Measurements from ENCODE around the gene PLCG1.

GRCh38 chr20:41178495-41178894, 41.2 kb downstream of the PLCG1 start:
- no peak for TF ChIP-seq CTCF (IDR thresholded peaks at IDR 0.05; ENCODE audit: poor library complexity, severe bottlenecking)
- no peak for TF ChIP-seq EZH2 (IDR thresholded peaks at IDR 0.05; ENCODE audit: borderline replicate concordance, insufficient read depth, low read length, poor library complexity, severe bottlenecking)
- TF ChIP-seq MXI1 (conservative IDR thresholded peaks at IDR 0.05; ENCODE audit: poor library complexity, severe bottlenecking), result no peak
- no peak for TF ChIP-seq RAD21 (conservative IDR thresholded peaks at IDR 0.05)
- TF ChIP-seq REST (IDR thresholded peaks at IDR 0.05; ENCODE audit: borderline replicate concordance), result no peak
- TF ChIP-seq TAF1 (IDR thresholded peaks at IDR 0.05; ENCODE audit: low read depth), result no peak
- TF ChIP-seq POLR2AphosphoS5 (IDR thresholded peaks at IDR 0.05), result no peak
- TF ChIP-seq EP300 (conservative IDR thresholded peaks at IDR 0.05; ENCODE audit: poor library complexity, severe bottlenecking), result no peak
- no peak for TF ChIP-seq SMC3 (conservative IDR thresholded peaks at IDR 0.05; ENCODE audit: poor library complexity)

Measured in neural cell (in vitro differentiated cells).